Measurements from ENCODE around the gene GAST.

Gene GAST

DNA sequence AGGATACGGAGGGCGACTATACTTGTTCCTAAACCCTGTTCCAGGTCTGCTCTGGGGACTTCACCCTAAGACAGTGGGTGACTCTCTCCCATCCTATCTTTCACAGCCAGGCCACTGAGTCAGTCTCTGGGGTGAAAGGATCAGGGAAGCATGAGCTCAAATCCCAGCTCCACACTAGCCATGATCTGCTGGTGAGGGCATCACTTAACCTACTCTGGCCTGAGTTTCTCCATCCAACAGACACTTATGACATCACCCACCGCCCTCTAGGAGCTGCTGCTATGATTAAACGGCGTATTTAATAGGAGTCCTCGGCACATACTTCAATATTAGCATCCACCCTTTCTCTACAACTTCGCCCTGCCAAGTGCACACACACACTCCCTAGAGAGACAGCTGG, 10.1 kb downstream of the GAST start:
- WGBS: 94% methylated on average over 7 of the region's 7 CpGs
- H3K27me3 ChIP-seq (ENCODE audit: insufficient read depth, low read length): no peaks in the 10 kb centered on the region; the same call in 1 of the 2 replicates
- H3K36me3 ChIP-seq (ENCODE audit: insufficient read depth, low read length): no peaks in the 10 kb centered on the region
- H3K27ac ChIP-seq (ENCODE audit: low read depth, low read length): no peak overlapping the region
- H3K4me3 ChIP-seq (ENCODE audit: low read length): no peak overlapping the region
- H3K9me3 ChIP-seq (ENCODE audit: insufficient read depth, low read depth, low read length): no peaks in the 10 kb centered on the region
- no peak overlapping the region for H3K9ac ChIP-seq (ENCODE audit: low read depth, low read length)
- H3K4me1 ChIP-seq (ENCODE audit: insufficient read depth, low read length): peaks cover 4% of the 10 kb centered on the region; the same call in 1 of the 2 replicates

DNA sequence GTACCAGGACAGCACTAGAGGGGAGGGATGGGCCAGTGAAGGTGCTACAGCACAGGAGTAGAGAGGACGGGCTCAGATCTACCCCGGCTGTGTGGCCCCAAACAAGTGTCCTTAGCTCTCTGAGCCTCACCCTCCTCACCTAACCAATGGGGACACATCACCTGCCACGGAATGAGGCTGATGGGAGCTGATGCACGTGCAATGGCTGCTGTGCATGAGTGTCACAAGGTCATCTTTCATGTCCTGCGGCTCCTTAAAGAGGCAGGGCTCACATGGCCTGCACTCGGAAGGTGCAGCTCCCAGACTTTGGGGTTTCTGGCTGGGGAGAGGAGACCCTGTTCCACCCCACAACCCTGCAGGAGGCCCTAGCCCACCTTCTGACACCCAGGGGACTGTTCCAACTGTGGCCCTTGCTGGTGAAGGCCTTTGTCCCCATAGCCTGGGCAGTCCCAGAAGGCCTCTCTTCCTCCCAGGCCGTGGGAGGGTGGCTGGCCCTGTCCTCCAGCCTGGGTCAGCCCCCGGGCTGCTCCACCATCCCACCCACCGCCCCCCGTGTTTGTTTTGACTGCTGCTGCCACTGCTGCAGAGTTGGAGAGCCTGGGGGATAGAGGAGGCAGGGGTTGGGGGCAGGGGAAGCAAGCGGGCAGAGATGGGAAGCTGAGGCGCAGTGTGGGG, 11.8 kb downstream of the GAST start:
- H3K9ac ChIP-seq (ENCODE audit: low read depth, low read length): no peak overlapping the region
- H3K4me1 ChIP-seq (ENCODE audit: insufficient read depth, low read length): no peaks in the 10 kb centered on the region
- no peaks in the 10 kb centered on the region for H3K9me3 ChIP-seq (ENCODE audit: insufficient read depth, low read depth, low read length)
- no peak overlapping the region for H3K4me3 ChIP-seq (ENCODE audit: low read length)
- 79% methylated on average over 11 of the region's 12 CpGs for WGBS
- H3K36me3 ChIP-seq (ENCODE audit: insufficient read depth, low read length): no peaks in the 10 kb centered on the region
- no peak overlapping the region for H3K27ac ChIP-seq (ENCODE audit: low read depth, low read length)
- no peaks in the 10 kb centered on the region; the same call in 1 of the 2 replicates for H3K27me3 ChIP-seq (ENCODE audit: insufficient read depth, low read length)

DNA sequence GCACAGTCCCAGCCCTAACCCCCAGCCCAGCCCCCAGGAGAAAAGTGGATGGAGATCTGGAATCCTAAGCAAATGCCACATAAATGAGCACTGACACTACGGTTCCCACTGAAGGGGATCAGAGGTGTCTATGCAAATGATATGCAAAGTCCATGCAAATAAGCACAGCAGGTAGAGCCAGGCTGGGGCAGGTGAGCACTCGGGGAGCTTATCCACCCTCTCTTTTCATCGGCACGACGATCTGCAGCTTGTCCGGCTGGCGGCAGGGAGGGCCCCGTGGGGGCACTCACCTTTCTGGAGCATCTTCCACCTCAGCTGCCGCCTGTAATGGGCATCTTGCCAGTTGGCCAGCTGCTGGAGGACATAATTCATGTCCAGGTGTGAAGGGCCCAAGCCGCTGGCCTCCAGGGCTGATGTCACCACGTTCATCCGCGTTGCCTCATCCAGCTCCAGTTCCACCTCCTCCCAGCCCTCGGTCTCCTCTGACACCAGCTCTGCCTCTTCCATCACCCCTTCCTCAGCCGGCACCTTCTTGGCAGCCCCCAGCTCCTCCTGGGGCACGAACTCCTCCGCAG, 12.4 kb downstream of the GAST start:
- H3K9me3 ChIP-seq (ENCODE audit: insufficient read depth, low read depth, low read length): no peaks in the 10 kb centered on the region
- no peaks in the 10 kb centered on the region; the same call in 1 of the 2 replicates for H3K27me3 ChIP-seq (ENCODE audit: insufficient read depth, low read length)
- H3K9ac ChIP-seq (ENCODE audit: low read depth, low read length): no peak overlapping the region
- no peak overlapping the region for H3K27ac ChIP-seq (ENCODE audit: low read depth, low read length)
- H3K4me1 ChIP-seq (ENCODE audit: insufficient read depth, low read length): no peaks in the 10 kb centered on the region
- WGBS: 89% methylated on average over 16 of the region's 17 CpGs
- H3K4me3 ChIP-seq (ENCODE audit: low read length): no peak overlapping the region
- H3K36me3 ChIP-seq (ENCODE audit: insufficient read depth, low read length): no peaks in the 10 kb centered on the region

DNA sequence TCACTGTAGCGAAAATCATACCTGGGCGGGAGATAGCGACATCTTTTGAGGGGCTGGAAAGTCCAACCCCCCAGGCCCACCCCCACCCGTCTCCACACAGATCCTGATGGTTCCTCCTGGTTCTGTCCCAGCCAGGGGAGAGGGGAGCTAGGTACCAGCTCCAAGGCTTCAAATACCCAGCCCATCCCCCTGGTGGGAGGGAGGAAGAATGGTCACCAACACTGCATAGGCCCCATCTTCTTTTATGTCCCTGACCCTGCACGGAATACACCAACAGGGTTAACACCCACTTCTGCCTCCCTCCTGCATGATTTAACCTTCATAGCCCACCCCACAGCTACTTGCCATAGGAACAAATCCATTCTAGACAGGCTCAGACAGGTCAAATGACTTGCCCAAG, 13.0 kb downstream of the GAST start:
- no peak overlapping the region for H3K27ac ChIP-seq (ENCODE audit: low read depth, low read length)
- H3K9me3 ChIP-seq (ENCODE audit: insufficient read depth, low read depth, low read length): no peaks in the 10 kb centered on the region
- no peak overlapping the region for H3K9ac ChIP-seq (ENCODE audit: low read depth, low read length)
- no peak overlapping the region for H3K4me3 ChIP-seq (ENCODE audit: low read length)
- no peaks in the 10 kb centered on the region; the same call in 1 of the 2 replicates for H3K27me3 ChIP-seq (ENCODE audit: insufficient read depth, low read length)
- H3K4me1 ChIP-seq (ENCODE audit: insufficient read depth, low read length): no peaks in the 10 kb centered on the region
- 88% methylated on average over 5 of the region's 5 CpGs for WGBS
- H3K36me3 ChIP-seq (ENCODE audit: insufficient read depth, low read length): no peaks in the 10 kb centered on the region

DNA sequence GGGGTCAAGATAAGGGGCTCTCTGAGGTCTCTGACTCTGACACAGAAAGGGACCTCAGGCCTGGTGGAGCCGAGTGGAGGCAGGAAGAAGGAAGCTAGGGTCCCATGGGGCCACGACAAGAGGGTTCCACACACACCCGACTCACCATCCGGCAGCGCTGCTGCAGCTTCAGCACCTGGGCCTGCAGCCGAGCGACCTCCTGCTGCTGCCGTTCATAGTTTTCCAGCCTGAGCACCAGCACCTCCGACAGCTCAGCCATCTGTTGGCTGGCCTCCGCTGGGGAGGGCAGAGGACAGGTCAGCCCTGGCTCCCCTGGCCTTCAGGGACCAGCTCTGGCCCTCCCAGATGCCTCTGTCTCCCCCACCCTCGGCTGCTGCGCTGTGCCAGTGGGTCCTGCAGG, 15.9 kb downstream of the GAST start:
- Histone ChIP-seq H3K27ac (ENCODE audit: low read depth, low read length) (no peak overlapping the region), H3K4me1 (ENCODE audit: insufficient read depth, low read length) (no peaks in the 10 kb centered on the region), H3K27me3 (ENCODE audit: insufficient read depth, low read length) (peaks cover 21% of the 10 kb centered on the region), H3K36me3 (ENCODE audit: insufficient read depth, low read length) (no peaks in the 10 kb centered on the region), H3K9ac (ENCODE audit: low read depth, low read length) (no peak overlapping the region), H3K9me3 (ENCODE audit: insufficient read depth, low read depth, low read length) (no peaks in the 10 kb centered on the region), H3K4me3 (ENCODE audit: low read length) (no peak overlapping the region)
- WGBS: 74% methylated on average over 12 of the region's 12 CpGs

DNA sequence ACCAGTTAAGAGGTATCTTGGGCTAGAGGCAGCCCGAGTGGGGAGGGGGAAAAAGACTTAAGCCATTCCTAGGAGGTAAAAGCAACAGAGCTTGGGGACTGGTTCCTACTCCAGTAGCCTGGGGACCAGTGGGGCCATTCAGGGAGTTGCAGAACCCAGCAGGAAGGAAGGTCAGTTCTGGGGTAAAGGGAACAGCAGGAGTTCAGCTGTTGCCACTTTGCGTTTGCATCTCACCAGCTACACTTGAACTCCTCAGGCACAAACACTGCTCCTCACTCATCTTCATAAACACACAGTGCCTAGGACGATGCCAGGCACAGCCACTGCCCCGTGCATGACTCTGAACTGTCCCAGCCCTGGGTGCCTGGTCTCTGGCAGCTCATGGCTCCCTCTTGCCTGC, 18.3 kb downstream of the GAST start:
- no peaks in the 10 kb centered on the region for H3K9me3 ChIP-seq (ENCODE audit: insufficient read depth, low read depth, low read length)
- no peak overlapping the region for H3K9ac ChIP-seq (ENCODE audit: low read depth, low read length)
- H3K27me3 ChIP-seq (ENCODE audit: insufficient read depth, low read length): peaks cover 46% of the 10 kb centered on the region
- 52% methylated on average over 4 of the region's 4 CpGs for WGBS
- H3K4me3 ChIP-seq (ENCODE audit: low read length): no peak overlapping the region
- H3K4me1 ChIP-seq (ENCODE audit: insufficient read depth, low read length): no peaks in the 10 kb centered on the region
- no peak overlapping the region for H3K27ac ChIP-seq (ENCODE audit: low read depth, low read length)
- H3K36me3 ChIP-seq (ENCODE audit: insufficient read depth, low read length): no peaks in the 10 kb centered on the region

DNA sequence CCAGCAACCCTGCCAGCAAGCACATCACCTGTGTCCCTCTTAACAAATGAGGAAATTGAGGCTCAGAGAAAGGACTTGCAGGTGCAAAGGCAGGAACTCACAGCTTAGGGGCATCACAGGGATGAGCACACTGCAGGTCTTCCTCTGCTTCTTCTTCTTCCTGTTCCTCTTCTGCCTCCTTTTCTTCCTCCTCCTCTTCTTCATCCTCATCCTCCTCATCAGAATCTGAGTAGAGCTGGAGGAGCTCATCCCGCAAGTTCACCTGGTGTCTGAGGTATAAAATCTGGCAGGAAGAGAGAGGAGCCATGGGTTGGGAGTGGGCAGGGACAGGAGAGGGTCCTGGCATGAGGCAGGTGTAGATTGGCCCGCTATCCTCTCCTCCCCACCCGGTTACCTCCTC, 19.7 kb downstream of the GAST start:
- no peak overlapping the region for H3K9ac ChIP-seq (ENCODE audit: low read depth, low read length)
- no peaks in the 10 kb centered on the region for H3K4me1 ChIP-seq (ENCODE audit: insufficient read depth, low read length)
- no peaks in the 10 kb centered on the region for H3K36me3 ChIP-seq (ENCODE audit: insufficient read depth, low read length)
- no peak overlapping the region for H3K27ac ChIP-seq (ENCODE audit: low read depth, low read length)
- no peak overlapping the region for H3K4me3 ChIP-seq (ENCODE audit: low read length)
- H3K27me3 ChIP-seq (ENCODE audit: insufficient read depth, low read length): peaks cover 59% of the 10 kb centered on the region
- WGBS: 68% methylated on average over 2 of the region's 3 CpGs
- H3K9me3 ChIP-seq (ENCODE audit: insufficient read depth, low read depth, low read length): no peaks in the 10 kb centered on the region

DNA sequence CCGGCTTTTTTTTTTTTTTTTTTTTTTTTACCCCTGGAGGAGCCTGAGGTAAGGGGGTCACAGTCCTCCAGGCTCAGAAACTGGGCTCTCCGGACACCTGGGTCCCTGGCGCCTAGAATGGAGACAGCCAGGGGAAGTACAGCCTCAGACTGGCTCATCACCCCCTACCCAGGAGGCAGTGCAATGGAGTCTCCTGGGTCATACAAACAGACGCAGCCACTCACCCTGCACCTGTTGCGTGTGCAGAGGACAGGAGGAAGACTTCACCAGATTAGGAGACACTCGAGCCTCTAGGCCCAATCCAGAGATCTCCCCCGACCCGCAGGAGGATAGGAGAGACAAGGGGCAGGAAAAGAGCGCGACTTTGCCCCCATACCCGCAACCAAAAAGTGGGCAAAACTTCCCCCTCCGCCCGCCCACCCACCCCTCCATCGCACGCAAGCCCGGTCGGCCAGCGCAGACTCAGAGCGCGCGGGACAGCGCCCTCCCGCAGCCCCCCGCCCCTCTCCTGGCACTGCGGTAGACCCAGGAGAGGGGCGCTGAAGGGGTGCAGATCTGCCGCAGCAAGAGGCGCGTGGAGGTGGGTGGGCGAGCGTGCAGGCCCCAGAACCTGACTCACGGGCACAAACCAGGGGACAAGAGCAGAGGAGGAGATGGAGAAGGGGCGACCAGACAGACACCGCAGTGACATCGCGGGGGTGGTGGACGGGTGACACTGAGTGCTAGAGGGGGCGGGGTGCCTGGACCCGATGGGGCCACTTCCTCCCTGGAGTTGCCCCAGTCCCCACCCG, 21.4 kb downstream of the GAST start:
- peaks cover 4% of the 10 kb centered on the region for H3K4me1 ChIP-seq (ENCODE audit: insufficient read depth, low read length)
- peak overlapping the region; percentile 72 for H3K4me3 ChIP-seq (ENCODE audit: low read length)
- H3K36me3 ChIP-seq (ENCODE audit: insufficient read depth, low read length): no peaks in the 10 kb centered on the region
- H3K9ac ChIP-seq (ENCODE audit: low read depth, low read length): no peak overlapping the region
- no peak overlapping the region for H3K27ac ChIP-seq (ENCODE audit: low read depth, low read length)
- WGBS: 13% methylated on average over 32 of the region's 40 CpGs
- no peaks in the 10 kb centered on the region for H3K9me3 ChIP-seq (ENCODE audit: insufficient read depth, low read depth, low read length)
- H3K27me3 ChIP-seq (ENCODE audit: insufficient read depth, low read length): peaks cover 70% of the 10 kb centered on the region

DNA sequence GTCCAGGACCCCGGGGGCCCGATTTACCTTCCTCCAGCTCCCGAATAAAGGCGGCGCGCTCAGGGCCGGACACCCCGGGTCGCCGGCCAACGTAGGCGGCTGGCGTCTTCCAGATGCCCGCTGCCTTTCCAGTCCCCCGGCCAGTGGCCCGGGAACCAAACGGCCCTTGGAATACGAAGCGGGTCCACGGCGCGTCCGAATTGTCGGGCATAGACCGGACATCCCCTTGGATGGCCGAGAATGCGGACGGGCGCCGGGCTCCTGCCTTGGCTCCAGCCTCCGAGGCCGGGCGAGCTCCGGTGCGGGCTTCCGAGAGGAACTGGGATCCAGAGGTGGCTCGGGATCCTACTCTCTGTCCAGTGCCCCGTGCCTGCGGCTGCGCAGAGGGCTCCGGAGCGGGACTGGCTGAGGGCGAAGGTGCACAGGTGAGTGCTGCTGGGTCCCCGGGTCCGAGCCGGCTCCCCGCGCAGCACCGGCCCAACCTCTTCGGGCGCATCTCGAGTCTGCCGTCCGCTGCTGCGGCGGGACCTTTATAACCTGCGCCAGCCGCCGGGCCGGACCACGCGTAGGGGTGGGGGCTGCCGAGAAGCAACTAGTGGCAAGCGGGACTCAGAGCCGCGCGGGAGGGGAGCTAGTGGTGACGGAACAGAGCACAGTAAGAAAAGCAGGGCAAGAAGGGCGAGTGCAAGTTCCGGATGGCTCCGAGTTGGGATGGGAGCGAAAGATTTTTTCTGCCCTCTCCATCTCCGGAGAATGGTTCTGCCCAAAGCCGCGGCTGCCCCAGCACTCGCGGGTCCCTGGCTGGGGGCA, 22.2 kb downstream of the GAST start, which contains the start of gene HAP1:
Gene HAP1, minus strand, starts transcription at position 505 of the 810 bp plus-strand sequence. Its CDS starts 9 bp downstream, at position 496.
- no peaks in the 10 kb centered on the region for H3K36me3 ChIP-seq (ENCODE audit: insufficient read depth, low read length)
- peak within 1 kb of the TSS; percentile 72; the same call in 1 of the 2 replicates for H3K27ac ChIP-seq (ENCODE audit: low read depth, low read length)
- no peaks in the 10 kb centered on the region for H3K9me3 ChIP-seq (ENCODE audit: insufficient read depth, low read depth, low read length)
- peak within 1 kb of the TSS; percentile 72 for H3K4me3 ChIP-seq (ENCODE audit: low read length)
- WGBS: under 1% methylated on average over 77 of the region's 77 CpGs
- H3K27me3 ChIP-seq (ENCODE audit: insufficient read depth, low read length): peaks cover 70% of the 10 kb centered on the region
- H3K9ac ChIP-seq (ENCODE audit: low read depth, low read length): peak within 1 kb of the TSS; percentile 91
- peaks cover 4% of the 10 kb centered on the region for H3K4me1 ChIP-seq (ENCODE audit: insufficient read depth, low read length)

DNA sequence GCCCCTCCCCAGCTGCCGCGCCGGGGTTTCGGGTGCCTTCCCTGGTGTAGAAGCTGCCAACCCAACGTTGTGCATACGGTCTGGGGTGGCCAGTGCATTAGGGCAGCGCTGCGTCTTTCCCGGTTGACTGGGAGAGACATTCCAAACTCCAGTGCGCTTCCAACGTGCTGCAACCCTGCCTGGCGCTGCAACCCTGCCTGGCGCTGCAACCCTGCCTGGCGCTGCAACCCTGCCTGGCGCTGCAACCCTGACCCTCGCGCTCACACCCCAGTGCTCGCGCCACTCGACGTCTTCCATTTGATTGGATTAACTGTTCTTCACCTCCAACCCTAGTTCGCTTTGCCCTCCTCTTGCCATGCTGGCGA, 22.8 kb downstream of the GAST start:
- Histone ChIP-seq H3K27me3 (ENCODE audit: insufficient read depth, low read length) (peaks cover 70% of the 10 kb centered on the region), H3K4me3 (ENCODE audit: low read length) (peak overlapping the region; percentile 72), H3K9me3 (ENCODE audit: insufficient read depth, low read depth, low read length) (no peaks in the 10 kb centered on the region)

More for the DNA sequence above, 22.8 kb downstream of the GAST start:
- Histone ChIP-seq H3K36me3 (ENCODE audit: insufficient read depth, low read length) (no peaks in the 10 kb centered on the region), H3K9ac (ENCODE audit: low read depth, low read length) (peak overlapping the region; percentile 91), H3K27ac (ENCODE audit: low read depth, low read length) (no peak overlapping the region), H3K4me1 (ENCODE audit: insufficient read depth, low read length) (peaks cover 4% of the 10 kb centered on the region)
- 3% methylated on average over 23 of the region's 23 CpGs for WGBS
